HG03342 (cell line): ENCODE results near the gene MESP1.
A peak's percentile ranks its signal among the peaks of the same experiment; 100 is the strongest.

Experiments used
- ATAC-seq: cut with Tn5 transposase; IDR thresholded peaks from one replicate; pipeline ENCODE4 v1.9.1; 2021; ENCODE audit warnings: mild to moderate bottlenecking, moderate library complexity; ENCODE audit not compliant: unreplicated experiment

The MESP1 gene

GRCh38 chr15:89760303-89761008 lies 9.4 kb upstream of the MESP1 start:
- ATAC-seq, result peak; percentile 76

- no peak for ATAC-seq
Observed at GRCh38 chr15:89759835-89760234, 8.8 kb upstream of the MESP1 start.

GRCh38 chr15:89758981-89759380 lies 7.9 kb upstream of the MESP1 start:
- ATAC-seq, result no peak

- ATAC-seq, result no peak
Observed at GRCh38 chr15:89758283-89758682, 7.2 kb upstream of the MESP1 start.

- no peak for ATAC-seq
Observed at GRCh38 chr15:89756897-89757296, 5.8 kb upstream of the MESP1 start.

GRCh38 chr15:89755701-89756100 lies 4.7 kb upstream of the MESP1 start:
- ATAC-seq, result no peak

GRCh38 chr15:89754361-89755154 lies 3.5 kb upstream of the MESP1 start:
- no peak for ATAC-seq

GRCh38 chr15:89753855-89754254 lies 2.8 kb upstream of the MESP1 start:
- no peak for ATAC-seq

GRCh38 chr15:89751748-89752147 lies 699 bp upstream of the MESP1 start:
- no peak for ATAC-seq

- no peak for ATAC-seq
Observed at GRCh38 chr15:89749951-89750559, 994 bp downstream of the MESP1 start.

GRCh38 chr15:89749526-89749925 lies 1.5 kb downstream of the MESP1 start:
- ATAC-seq, result no peak

GRCh38 chr15:89749054-89749453 lies 2.0 kb downstream of the MESP1 start:
- no peak for ATAC-seq

- ATAC-seq, result no peak
Observed at GRCh38 chr15:89747708-89748682, 3.1 kb downstream of the MESP1 start.

GRCh38 chr15:89746386-89746780 lies 4.7 kb downstream of the MESP1 start:
- no peak for ATAC-seq

GRCh38 chr15:89745768-89746167 lies 5.3 kb downstream of the MESP1 start:
- ATAC-seq, result no peak

GRCh38 chr15:89745131-89745530 lies 5.9 kb downstream of the MESP1 start:
- no peak for ATAC-seq

GRCh38 chr15:89743594-89743993 lies 7.5 kb downstream of the MESP1 start:
- no peak for ATAC-seq

- ATAC-seq, result no peak
Observed at GRCh38 chr15:89743011-89743410, 8.0 kb downstream of the MESP1 start.

- ATAC-seq, result peak; percentile 80
Observed at GRCh38 chr15:89740137-89740536, 10.9 kb downstream of the MESP1 start.

GRCh38 chr15:89735773-89736172 lies 15.3 kb downstream of the MESP1 start:
- ATAC-seq, result no peak
